ENCODE measurements around the gene FGFRL1.

Gene FGFRL1

GRCh38 chr4:995311-996026 is 16.0 kb upstream of the FGFRL1 start:
- H3K4me3 ChIP-seq (replicated peaks; ENCODE audit: insufficient read depth, low read length): no peak overlapping the region
- H3K27ac ChIP-seq (replicated peaks): no peak overlapping the region
- H3K27me3 ChIP-seq (ENCODE audit: insufficient read depth, poor library complexity, severe bottlenecking): peaks cover 28% of the 10 kb centered on the region
- no peak for TF ChIP-seq POLR2AphosphoS5 (IDR thresholded peaks at IDR 0.05; ENCODE audit: low read depth)
- TF ChIP-seq GABPA (IDR thresholded peaks at IDR 0.05; ENCODE audit: low read depth): no peak
- TF ChIP-seq REST (IDR thresholded peaks at IDR 0.05; ENCODE audit: insufficient replicate concordance, low read depth): no peak
- TF ChIP-seq SPI1 (IDR thresholded peaks at IDR 0.05; ENCODE audit: borderline replicate concordance, low read depth): no peak
- no peak for TF ChIP-seq CTCF (IDR thresholded peaks at IDR 0.05; ENCODE audit: insufficient read depth, low read length)
- no peak for DNase-seq (ENCODE audit: low read depth in 1 of 2, low spot score in 1 of 2)

GRCh38 chr4:996030-996996 is 15.1 kb upstream of the FGFRL1 start:
- no peak overlapping the region for H3K27ac ChIP-seq (replicated peaks)
- H3K4me3 ChIP-seq (replicated peaks; ENCODE audit: insufficient read depth, low read length): no peak overlapping the region
- TF ChIP-seq CTCF (IDR thresholded peaks at IDR 0.05; ENCODE audit: insufficient read depth, low read length) (no peak), GABPA (IDR thresholded peaks at IDR 0.05; ENCODE audit: low read depth) (no peak), SPI1 (IDR thresholded peaks at IDR 0.05; ENCODE audit: borderline replicate concordance, low read depth) (no peak), POLR2AphosphoS5 (IDR thresholded peaks at IDR 0.05; ENCODE audit: low read depth) (no peak; the same call in 1 of the 2 replicates), REST (IDR thresholded peaks at IDR 0.05; ENCODE audit: insufficient replicate concordance, low read depth) (no peak)
- DNase-seq (ENCODE audit: low read depth in 1 of 2, low spot score in 1 of 2): no peak
- H3K27me3 ChIP-seq (ENCODE audit: insufficient read depth, poor library complexity, severe bottlenecking): peaks cover 36% of the 10 kb centered on the region

GRCh38 chr4:996997-997374 is 14.4 kb upstream of the FGFRL1 start:
- TF ChIP-seq REST (IDR thresholded peaks at IDR 0.05; ENCODE audit: insufficient replicate concordance, low read depth) (no peak), GABPA (IDR thresholded peaks at IDR 0.05; ENCODE audit: low read depth) (no peak), CTCF (IDR thresholded peaks at IDR 0.05; ENCODE audit: insufficient read depth, low read length) (no peak), SPI1 (IDR thresholded peaks at IDR 0.05; ENCODE audit: borderline replicate concordance, low read depth) (no peak), POLR2AphosphoS5 (IDR thresholded peaks at IDR 0.05; ENCODE audit: low read depth) (no peak)
- Histone ChIP-seq H3K27ac (replicated peaks) (no peak overlapping the region), H3K4me3 (replicated peaks; ENCODE audit: insufficient read depth, low read length) (no peak overlapping the region), H3K27me3 (ENCODE audit: insufficient read depth, poor library complexity, severe bottlenecking) (peaks cover 43% of the 10 kb centered on the region)
- no peak for DNase-seq (ENCODE audit: low read depth in 1 of 2, low spot score in 1 of 2)
